CD4-positive, CD25-positive, alpha-beta regulatory T cell (primary cell): ENCODE results near the gene GDI1. TPM values are rescaled to one million over a fixed set of nuclear protein-coding genes. Genes with fewer than 3 reads are reported as not detected.

Source experiments
- ATAC-seq, 2 donors: fragments of 150-1000 bp; cut with Tn5 transposase; one replicate each; pipeline ENCODE4 v1.10.0; 2021; ENCODE audit warnings: low read depth in 2 of 2, moderate number of reproducible peaks in 2 of 2, moderate library complexity in 1 of 2
- DNase-seq, 3 donors: peaks; one replicate each; pipeline versions ENCODE4 v3.0.0 to v3.0.0-alpha.2; 2012 to 2022; ENCODE audit warnings: mixed read lengths in 1 of 3
- H3K27ac ChIP-seq: one replicate; pipeline ENCODE4 v1.7.0; 2013; ENCODE audit warnings: mild to moderate bottlenecking, low read length; ENCODE audit not compliant: insufficient read depth, poor library complexity, severe bottlenecking
- H3K27me3 ChIP-seq: one replicate; pipeline ENCODE4 v1.7.0; 2013; ENCODE audit warnings: low read length; ENCODE audit not compliant: control insufficient read depth, insufficient read depth
- H3K36me3 ChIP-seq: one replicate; pipeline ENCODE4 v1.7.0; 2013; ENCODE audit warnings: mild to moderate bottlenecking, low read length, moderate library complexity; ENCODE audit not compliant: control insufficient read depth, insufficient read depth
- H3K4me1 ChIP-seq: 2 replicates; pipeline ENCODE4 v1.7.0; 2013; ENCODE audit warnings: mild to moderate bottlenecking, low read length; ENCODE audit not compliant: insufficient read depth, control insufficient read depth, poor library complexity, severe bottlenecking
- H3K4me3 ChIP-seq: one replicate; pipeline ENCODE4 v1.7.0; 2013; ENCODE audit warnings: low read depth, mild to moderate bottlenecking, low read length, moderate library complexity
- H3K9me3 ChIP-seq, 2 experiments: 1 replicate in 1 of 2; 2 replicates in 1 of 2; pipeline ENCODE4 v1.7.0; 2013; ENCODE audit warnings: low read length in 2 of 2, mild to moderate bottlenecking in 1 of 2, moderate library complexity in 1 of 2; ENCODE audit not compliant: control insufficient read depth in 2 of 2
- H3K27ac Mint-ChIP-seq, 3 donors: one replicate each; pipeline ENCODE4 v1.8.0; 2020 to 2022; ENCODE audit warnings: mild to moderate bottlenecking in 3 of 3, mixed read lengths in 3 of 3, moderate library complexity in 2 of 3
- H3K27me3 Mint-ChIP-seq: one replicate; pipeline ENCODE4 v1.8.0; 2022; ENCODE audit warnings: mild to moderate bottlenecking, mixed read lengths
- H3K36me3 Mint-ChIP-seq: one replicate; pipeline ENCODE4 v1.8.0; 2020; ENCODE audit warnings: mixed read lengths
- H3K4me1 Mint-ChIP-seq, 4 donors: one replicate each; pipeline ENCODE4 v1.8.0; 2020 to 2022; ENCODE audit warnings: mixed read lengths in 4 of 4, mild to moderate bottlenecking in 1 of 4
- H3K4me3 Mint-ChIP-seq, 4 donors: one replicate each; pipeline ENCODE4 v1.8.0; 2020 to 2022; ENCODE audit warnings: mild to moderate bottlenecking in 4 of 4, mixed read lengths in 4 of 4, moderate library complexity in 3 of 4
- H3K9me3 Mint-ChIP-seq, 7 donors: one replicate each; pipeline ENCODE4 v1.8.0; 2020 to 2022; ENCODE audit warnings: mixed read lengths in 7 of 7, mild to moderate bottlenecking in 3 of 7, moderate library complexity in 2 of 7
- polyA plus RNA-seq, 4 donors: library from polyadenylated mRNA; unstranded; fragments of 300-500 nt; fragmentation: Illumina TruSeq; gene quantifications; one replicate each; pipeline ENCODE4 v1.2.3, GENCODE V29; 2021
- total RNA-seq: library from RNA; stranded (reverse); gene quantifications from one replicate; pipeline ENCODE4 v1.2.3, GENCODE V29; 2022

GDI1 gene
- total and polyA plus RNA-seq, 5 donors from 2014 or later: 33.7 to 169 (median 45.2) TPM

- Histone ChIP-seq H3K27ac (no peak overlapping the region), H3K36me3 (peaks cover 9% of the 10 kb centered on the region), H3K4me3 (no peak overlapping the region), H3K9me3 (no peaks in the 10 kb centered on the region), H3K4me1 (peaks cover 33% of the 10 kb centered on the region), H3K27me3 (no peaks in the 10 kb centered on the region)
- peak overlapping the region in 1 of 4 donors; percentile 83 for H3K4me3 Mint-ChIP-seq
- DNase-seq (no peak), ATAC-seq (no peak)
- H3K27me3 Mint-ChIP-seq: no peaks in the 10 kb centered on the region
- H3K4me1 Mint-ChIP-seq: peaks cover 0 to 27% (median 10%) of the 10 kb centered on the region in 4 donors
- H3K27ac Mint-ChIP-seq: peak overlapping the region in 1 of 3 donors; percentile 43
- H3K36me3 Mint-ChIP-seq: peaks cover 5% of the 10 kb centered on the region
- peaks cover 0 to 2% (median 0%) of the 10 kb centered on the region in 7 donors for H3K9me3 Mint-ChIP-seq
Measured at GRCh38 chrX:154434394-154435168, 2.4 kb upstream of the GDI1 start.

GRCh38 chrX:154435171-154435733 is 1.7 kb upstream of the GDI1 start:
- Histone ChIP-seq H3K27ac (no peak overlapping the region), H3K4me1 (peaks cover 27% of the 10 kb centered on the region), H3K9me3 (no peaks in the 10 kb centered on the region), H3K27me3 (no peaks in the 10 kb centered on the region), H3K36me3 (peaks cover 13% of the 10 kb centered on the region), H3K4me3 (no peak overlapping the region)
- peaks cover 5% of the 10 kb centered on the region for H3K36me3 Mint-ChIP-seq
- H3K27ac Mint-ChIP-seq: peak overlapping the region in 1 of 3 donors; percentile 43
- H3K4me1 Mint-ChIP-seq: peaks cover 0 to 26% (median 7%) of the 10 kb centered on the region in 4 donors
- H3K9me3 Mint-ChIP-seq: peaks cover 0 to 2% (median 0%) of the 10 kb centered on the region in 7 donors
- no peaks in the 10 kb centered on the region for H3K27me3 Mint-ChIP-seq
- peak overlapping the region in 2 of 4 donors; percentile 43 to 83 for H3K4me3 Mint-ChIP-seq
- no peak for DNase-seq
- no peak for ATAC-seq

- peaks cover 0 to 2% (median 0%) of the 10 kb centered on the region in 7 donors for H3K9me3 Mint-ChIP-seq
- Histone ChIP-seq H3K27me3 (no peaks in the 10 kb centered on the region), H3K4me1 (peaks cover 33% of the 10 kb centered on the region), H3K9me3 (no peaks in the 10 kb centered on the region), H3K4me3 (peak overlapping the region; percentile 37), H3K36me3 (peaks cover 13% of the 10 kb centered on the region), H3K27ac (peak overlapping the region; percentile 83)
- ATAC-seq (peak; percentile 68 to 69), DNase-seq (peak in 2 of 3 donors; percentile 57 to 59)
- H3K4me3 Mint-ChIP-seq: peak overlapping the region; percentile 75 to 89 (median 84)
- no peaks in the 10 kb centered on the region for H3K27me3 Mint-ChIP-seq
- peaks cover 6% of the 10 kb centered on the region for H3K36me3 Mint-ChIP-seq
- H3K4me1 Mint-ChIP-seq: peaks cover 0 to 28% (median 7%) of the 10 kb centered on the region in 4 donors
- peak overlapping the region; percentile 43 to 91 (median 67) for H3K27ac Mint-ChIP-seq
Measured at GRCh38 chrX:154436374-154436982, 476 bp upstream of the GDI1 start.

- ATAC-seq (no peak), DNase-seq (no peak)
- peak overlapping the region; percentile 33 for H3K27ac ChIP-seq
- Mint-ChIP-seq H3K27ac (peak overlapping the region; percentile 86 to 91 (median 86)), H3K27me3 (no peaks in the 10 kb centered on the region), H3K4me1 (peaks cover 0 to 43% (median 12%) of the 10 kb centered on the region in 4 donors), H3K9me3 (peaks cover 0 to 2% (median 0%) of the 10 kb centered on the region in 7 donors), H3K4me3 (peak overlapping the region; percentile 55 to 93 (median 88)), H3K36me3 (peaks cover 7% of the 10 kb centered on the region)
- no peaks in the 10 kb centered on the region for H3K9me3 ChIP-seq
- H3K4me3 ChIP-seq: peak overlapping the region; percentile 65
- H3K27me3 ChIP-seq: no peaks in the 10 kb centered on the region
- peaks cover 18% of the 10 kb centered on the region for H3K36me3 ChIP-seq
- peaks cover 44% of the 10 kb centered on the region for H3K4me1 ChIP-seq
Measured at GRCh38 chrX:154437971-154438893, 1.3 kb downstream of the GDI1 start.

GRCh38 chrX:154439841-154440240 is 2.9 kb downstream of the GDI1 start:
- peak overlapping the region in 2 of 4 donors; percentile 43 to 61 for H3K4me3 Mint-ChIP-seq
- no peak overlapping the region for H3K4me3 ChIP-seq
- no peaks in the 10 kb centered on the region for H3K9me3 ChIP-seq
- no peak for ATAC-seq
- H3K36me3 Mint-ChIP-seq: peaks cover 4% of the 10 kb centered on the region
- H3K4me1 ChIP-seq: peaks cover 55% of the 10 kb centered on the region
- H3K27ac Mint-ChIP-seq: no peak overlapping the region
- peaks cover 0 to 2% (median 0%) of the 10 kb centered on the region in 7 donors for H3K9me3 Mint-ChIP-seq
- H3K27me3 ChIP-seq: no peaks in the 10 kb centered on the region
- H3K36me3 ChIP-seq: peaks cover 17% of the 10 kb centered on the region
- peaks cover 0 to 48% (median 12%) of the 10 kb centered on the region in 4 donors for H3K4me1 Mint-ChIP-seq
- DNase-seq: no peak
- no peak overlapping the region for H3K27ac ChIP-seq
- H3K27me3 Mint-ChIP-seq: no peaks in the 10 kb centered on the region

- Mint-ChIP-seq H3K4me3 (peak overlapping the region in 3 of 4 donors; percentile 39 to 81 (median 61)), H3K4me1 (peaks cover 0 to 50% (median 12%) of the 10 kb centered on the region in 4 donors)
Measured at GRCh38 chrX:154440623-154441357, 3.8 kb downstream of the GDI1 start.

More at GRCh38 chrX:154440623-154441357, 3.8 kb downstream of the GDI1 start:
- Histone ChIP-seq H3K36me3 (peaks cover 12% of the 10 kb centered on the region), H3K4me3 (no peak overlapping the region), H3K27me3 (no peaks in the 10 kb centered on the region), H3K9me3 (no peaks in the 10 kb centered on the region), H3K27ac (peak overlapping the region; percentile 47), H3K4me1 (peaks cover 59% of the 10 kb centered on the region)
- Mint-ChIP-seq H3K27me3 (no peaks in the 10 kb centered on the region), H3K27ac (no peak overlapping the region), H3K36me3 (peaks cover 4% of the 10 kb centered on the region), H3K9me3 (peaks cover 0 to 2% (median 0%) of the 10 kb centered on the region in 7 donors)
- ATAC-seq (no peak), DNase-seq (no peak)
